AG09309 (cell line): ENCODE measurements around the gene NSUN2.

Experiments
- DNase-seq: peaks from one replicate; pipeline ENCODE4 v3.0.0-alpha.2; 2010; ENCODE audit warnings: low read depth
- H3K4me3 ChIP-seq: 2 replicates; pipeline ENCODE4 v1.5.1; 2011; ENCODE audit warnings: mild to moderate bottlenecking, low read depth, low read length, moderate library complexity; ENCODE audit not compliant: control insufficient read depth
- TF ChIP-seq, protein P1 (sequence below): IDR thresholded peaks from 2 replicates; pipeline ENCODE4 v1.5.1; 2011; ENCODE audit warnings: mild to moderate bottlenecking, low read depth, low read length, inconsistent platforms; ENCODE audit not compliant: insufficient read depth, control insufficient read depth; ENCODE audit errors: missing control alignments

Gene NSUN2

GRCh38 chr5:6595405-6595804 lies 37.4 kb downstream of the NSUN2 start:
- no peak overlapping the region for H3K4me3 ChIP-seq
- DNase-seq = no peak
- TF ChIP-seq, protein P1, sequence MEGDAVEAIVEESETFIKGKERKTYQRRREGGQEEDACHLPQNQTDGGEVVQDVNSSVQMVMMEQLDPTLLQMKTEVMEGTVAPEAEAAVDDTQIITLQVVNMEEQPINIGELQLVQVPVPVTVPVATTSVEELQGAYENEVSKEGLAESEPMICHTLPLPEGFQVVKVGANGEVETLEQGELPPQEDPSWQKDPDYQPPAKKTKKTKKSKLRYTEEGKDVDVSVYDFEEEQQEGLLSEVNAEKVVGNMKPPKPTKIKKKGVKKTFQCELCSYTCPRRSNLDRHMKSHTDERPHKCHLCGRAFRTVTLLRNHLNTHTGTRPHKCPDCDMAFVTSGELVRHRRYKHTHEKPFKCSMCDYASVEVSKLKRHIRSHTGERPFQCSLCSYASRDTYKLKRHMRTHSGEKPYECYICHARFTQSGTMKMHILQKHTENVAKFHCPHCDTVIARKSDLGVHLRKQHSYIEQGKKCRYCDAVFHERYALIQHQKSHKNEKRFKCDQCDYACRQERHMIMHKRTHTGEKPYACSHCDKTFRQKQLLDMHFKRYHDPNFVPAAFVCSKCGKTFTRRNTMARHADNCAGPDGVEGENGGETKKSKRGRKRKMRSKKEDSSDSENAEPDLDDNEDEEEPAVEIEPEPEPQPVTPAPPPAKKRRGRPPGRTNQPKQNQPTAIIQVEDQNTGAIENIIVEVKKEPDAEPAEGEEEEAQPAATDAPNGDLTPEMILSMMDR = no peak

GRCh38 chr5:6594066-6594465 lies 38.8 kb downstream of the NSUN2 start:
- TF ChIP-seq, protein P1 = no peak
- H3K4me3 ChIP-seq = no peak overlapping the region
- no peak for DNase-seq

DNA sequence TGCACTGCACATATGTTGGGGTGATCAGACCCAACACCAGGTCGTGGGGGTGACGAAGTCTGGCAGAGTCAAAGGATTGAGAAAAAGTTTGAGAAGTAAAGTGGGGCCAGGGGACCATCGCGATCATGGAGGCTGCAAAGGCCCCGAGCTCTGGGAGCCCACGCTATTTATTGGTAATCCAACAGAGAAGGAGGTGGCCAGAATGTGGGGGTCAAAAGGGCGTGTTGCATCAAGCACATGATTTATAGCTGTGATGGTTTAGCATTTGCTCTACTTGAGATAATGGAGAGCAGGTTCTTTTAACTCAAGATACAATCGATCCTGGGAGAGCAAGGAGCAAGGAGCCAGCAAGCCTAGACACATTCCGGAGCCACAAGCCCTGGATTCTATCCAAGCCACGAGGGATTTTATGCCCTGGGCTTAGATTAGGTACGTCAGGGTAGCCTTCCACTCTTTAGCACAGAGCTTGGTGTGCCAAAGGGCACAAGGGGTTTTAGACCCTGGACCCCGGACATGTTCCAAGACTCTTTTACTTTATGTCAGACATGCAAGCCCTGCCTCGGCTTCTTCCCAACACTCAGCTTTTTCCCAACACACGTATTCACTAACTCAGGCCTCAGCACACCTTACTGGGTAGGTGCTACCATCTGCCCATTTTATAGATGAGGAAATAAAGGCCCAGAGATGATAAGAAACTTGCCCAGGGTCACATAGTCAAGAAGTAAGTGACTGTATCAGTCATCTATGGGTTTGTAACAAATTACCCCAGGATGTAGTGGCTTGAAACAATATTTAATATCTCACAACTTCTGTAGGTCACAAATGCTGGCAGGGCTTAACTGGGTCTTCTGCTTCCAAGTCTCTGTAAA lies 39.5 kb downstream of the NSUN2 start:
- H3K4me3 ChIP-seq = no peak overlapping the region
- no peak for DNase-seq
- TF ChIP-seq, protein P1 = no peak

DNA sequence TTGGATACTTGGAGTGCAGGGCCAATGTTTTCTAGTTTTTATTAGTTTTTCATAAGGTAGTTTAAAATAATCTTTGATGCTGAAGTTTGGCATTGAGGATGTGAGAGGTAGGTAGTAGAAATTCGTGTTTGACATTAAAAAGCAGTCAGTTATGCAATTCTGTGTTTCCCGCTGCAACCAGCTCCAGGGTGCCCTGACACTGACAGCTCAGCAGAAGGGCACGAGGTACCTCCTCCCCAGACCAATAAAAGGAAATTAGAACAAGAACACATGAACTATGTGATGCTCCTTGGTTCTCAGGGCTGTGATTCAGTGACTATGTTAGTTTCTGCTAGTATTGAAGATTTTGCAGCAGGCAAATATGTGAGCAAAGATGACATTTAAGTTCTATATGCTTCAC lies 40.2 kb downstream of the NSUN2 start:
- peak; percentile 47 for DNase-seq
- H3K4me3 ChIP-seq = no peak overlapping the region
- TF ChIP-seq, protein P1 = no peak

GRCh38 chr5:6591671-6592288 lies 41.1 kb downstream of the NSUN2 start:
- TF ChIP-seq, protein P1 = no peak
- H3K4me3 ChIP-seq = no peak overlapping the region
- DNase-seq = no peak

GRCh38 chr5:6590581-6590980 lies 42.3 kb downstream of the NSUN2 start:
- TF ChIP-seq, protein P1 = no peak
- no peak for DNase-seq
- H3K4me3 ChIP-seq = no peak overlapping the region
